ENCODE results near the gene INVS. TPM values are rescaled to one million over a fixed set of nuclear protein-coding genes. Genes with fewer than 3 reads are reported as not detected.

The INVS gene
- total and polyA plus RNA-seq, 2 of the 13 experiments (the other 11 are each of a cell fraction or from before 2014, with no cell fraction given): 11.3 to 16.3 TPM

GRCh38 chr9:100308965-100309564, 210.0 kb downstream of the INVS start:
- Histone ChIP-seq H3K9ac (ENCODE audit: insufficient read depth, low read depth, low read length) (no peak overlapping the region), H3K4me1 (ENCODE audit: insufficient read depth, low read length) (peaks cover 12% of the 10 kb centered on the region; the same call in 1 of the 2 replicates), H3K4me2 (ENCODE audit: low read depth, low read length) (no peak overlapping the region), H2AFZ (ENCODE audit: low read length) (no peak overlapping the region), H3K9me3 (ENCODE audit: low read length) (no peaks in the 10 kb centered on the region), H3K27ac (ENCODE audit: extremely low read length, insufficient read depth, low read length) (no peak overlapping the region), H3K79me2 (ENCODE audit: insufficient read depth, low read length) (peaks cover 17% of the 10 kb centered on the region), H4K20me1 (ENCODE audit: insufficient read depth, low read length) (peaks cover 5% of the 10 kb centered on the region; the same call in 1 of the 2 replicates), H3K36me3 (replicated peaks in 1 of 2; ENCODE audit: control insufficient read depth in 1 of 2, insufficient read depth in 2 of 2, low read length in 2 of 2) (peaks cover 10 to 53% of the 10 kb centered on the region in 2 experiments), H3K27me3 (ENCODE audit: control insufficient read depth in 1 of 2, insufficient read depth in 2 of 2, low read length in 2 of 2) (no peaks in the 10 kb centered on the region), H3K4me3 (replicated peaks in 1 of 3; ENCODE audit: insufficient read depth in 1 of 3, low read depth in 2 of 3, low read length in 3 of 3) (no peak overlapping the region)
- CTCF ChIA-PET (ENCODE audit: low intra/inter-chr PET ratio, low total read pairs): no interaction called here
- DNase-seq (ENCODE audit: low spot score) (no peak), ATAC-seq (no peak), FAIRE-seq (no peak)
- TF ChIP-seq ZNF7 (CRISPR knock-in tag; IDR thresholded peaks at IDR 0.05) (no peak), PHF8 (CRISPR knock-in tag; IDR thresholded peaks at IDR 0.05) (no peak), PAXIP1 (CRISPR knock-in tag; conservative IDR thresholded peaks at IDR 0.05) (no peak), SRSF9 (IDR thresholded peaks at IDR 0.05; ENCODE audit: borderline replicate concordance, insufficient read depth, low read depth, low read length, poor library complexity, severe bottlenecking) (no peak), GABPA (IDR thresholded peaks at IDR 0.05; ENCODE audit: low read depth, low read length) (no peak), GABPA (CRISPR knock-in tag; IDR thresholded peaks at IDR 0.05; ENCODE audit: low read depth) (no peak), MIER2 (CRISPR knock-in tag; IDR thresholded peaks at IDR 0.05) (no peak), ZNF792 (CRISPR knock-in tag; IDR thresholded peaks at IDR 0.05) (no peak), SP2 (CRISPR knock-in tag; IDR thresholded peaks at IDR 0.05) (no peak), GLMP (CRISPR knock-in tag; IDR thresholded peaks at IDR 0.05; ENCODE audit: borderline replicate concordance) (no peak), ZMAT5 (CRISPR knock-in tag; IDR thresholded peaks at IDR 0.05; ENCODE audit: borderline replicate concordance, low read depth) (no peak)
- TF ChIP-seq, protein P1, sequence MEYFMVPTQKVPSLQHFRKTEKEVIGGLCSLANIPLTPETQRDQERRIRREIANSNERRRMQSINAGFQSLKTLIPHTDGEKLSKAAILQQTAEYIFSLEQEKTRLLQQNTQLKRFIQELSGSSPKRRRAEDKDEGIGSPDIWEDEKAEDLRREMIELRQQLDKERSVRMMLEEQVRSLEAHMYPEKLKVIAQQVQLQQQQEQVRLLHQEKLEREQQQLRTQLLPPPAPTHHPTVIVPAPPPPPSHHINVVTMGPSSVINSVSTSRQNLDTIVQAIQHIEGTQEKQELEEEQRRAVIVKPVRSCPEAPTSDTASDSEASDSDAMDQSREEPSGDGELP (IDR thresholded peaks at IDR 0.05; ENCODE audit: borderline replicate concordance, low read depth): no peak
- POLR2A ChIA-PET: no interaction called here
- in situ Hi-C loops (cut with HindIII; ENCODE audit: extremely low pct_ligation_motif_present, low pct_unique_long_range_greater_than_20kb) (loop anchor here (25.0 kb wide), 1 partner anchor 272 kb away; no protein-coding TSS in a partner anchor), intact Hi-C loops (cut with micrococcal nuclease; ENCODE audit: unreplicated experiment) (no loop called here)
- WGBS (ENCODE audit: low lambda C conversion rate): 94% methylated on average over 1 of the region's 1 CpG
- no TSS peak for BruUV-seq (replicated peaks)

Data from HepG2 (cell line).